Testis (tissue), 2 donors: ENCODE data around the gene AUTS2.

ENCODE experiments used
- POLR2A ChIP-seq: fragments of 450-650 bp; IDR thresholded peaks from one replicate; pipeline ENCODE4 v1.6.1; 2017; ENCODE audit warnings: antibody characterized with exemption, mild to moderate bottlenecking, moderate library complexity
- TF ChIP-seq, protein P1 (sequence below), 3 experiments: fragments of 450-650 bp in 2 of 3; fragments of 200-600 bp in 1 of 3; sonication (generic) in 1 of 3; IDR thresholded peaks; one replicate each; pipeline ENCODE4 v1.5.1; 2016 to 2019; ENCODE audit warnings: antibody characterized with exemption in 3 of 3, mild to moderate bottlenecking in 2 of 3, moderate library complexity in 1 of 3

- TF ChIP-seq, protein P1, sequence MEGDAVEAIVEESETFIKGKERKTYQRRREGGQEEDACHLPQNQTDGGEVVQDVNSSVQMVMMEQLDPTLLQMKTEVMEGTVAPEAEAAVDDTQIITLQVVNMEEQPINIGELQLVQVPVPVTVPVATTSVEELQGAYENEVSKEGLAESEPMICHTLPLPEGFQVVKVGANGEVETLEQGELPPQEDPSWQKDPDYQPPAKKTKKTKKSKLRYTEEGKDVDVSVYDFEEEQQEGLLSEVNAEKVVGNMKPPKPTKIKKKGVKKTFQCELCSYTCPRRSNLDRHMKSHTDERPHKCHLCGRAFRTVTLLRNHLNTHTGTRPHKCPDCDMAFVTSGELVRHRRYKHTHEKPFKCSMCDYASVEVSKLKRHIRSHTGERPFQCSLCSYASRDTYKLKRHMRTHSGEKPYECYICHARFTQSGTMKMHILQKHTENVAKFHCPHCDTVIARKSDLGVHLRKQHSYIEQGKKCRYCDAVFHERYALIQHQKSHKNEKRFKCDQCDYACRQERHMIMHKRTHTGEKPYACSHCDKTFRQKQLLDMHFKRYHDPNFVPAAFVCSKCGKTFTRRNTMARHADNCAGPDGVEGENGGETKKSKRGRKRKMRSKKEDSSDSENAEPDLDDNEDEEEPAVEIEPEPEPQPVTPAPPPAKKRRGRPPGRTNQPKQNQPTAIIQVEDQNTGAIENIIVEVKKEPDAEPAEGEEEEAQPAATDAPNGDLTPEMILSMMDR (IDR thresholded peaks at IDR 0.05): no peak
- no peak for TF ChIP-seq POLR2A
These were observed 1056.7 kb downstream of the AUTS2 start for GRCh38 chr7:70654979-70655378.
